IPS-18a (cell line): ENCODE measurements around the gene VASP.

Source experiments
- H3K27ac ChIP-seq: one replicate; pipeline ENCODE4 v1.5.1; 2013; ENCODE audit warnings: low read length
- H3K27me3 ChIP-seq: one replicate; pipeline ENCODE4 v1.6.1; 2013; ENCODE audit warnings: mild to moderate bottlenecking, low read length; ENCODE audit not compliant: control insufficient read depth, insufficient read depth
- H3K36me3 ChIP-seq: one replicate; pipeline ENCODE4 v1.6.1; 2013; ENCODE audit warnings: low read depth, low read length; ENCODE audit not compliant: control insufficient read depth
- H3K4me1 ChIP-seq: one replicate; pipeline ENCODE4 v1.6.1; 2013; ENCODE audit warnings: low read depth, low read length; ENCODE audit not compliant: control insufficient read depth
- H3K4me3 ChIP-seq: one replicate; pipeline ENCODE4 v1.5.1; 2013; ENCODE audit warnings: low read length
- H3K9ac ChIP-seq: one replicate; pipeline ENCODE4 v1.6.1; 2013; ENCODE audit warnings: mild to moderate bottlenecking, low read length, moderate library complexity
- H3K9me3 ChIP-seq: one replicate; pipeline ENCODE4 v1.6.1; 2013; ENCODE audit warnings: low read depth, low read length; ENCODE audit not compliant: control insufficient read depth

Gene VASP

GRCh38 chr19:45553464-45553863 is 46.2 kb downstream of the VASP start:
- Histone ChIP-seq H3K9ac (no peak overlapping the region), H3K4me1 (no peaks in the 10 kb centered on the region), H3K4me3 (no peak overlapping the region), H3K9me3 (no peaks in the 10 kb centered on the region), H3K27ac (no peak overlapping the region), H3K27me3 (no peaks in the 10 kb centered on the region), H3K36me3 (peaks cover 4% of the 10 kb centered on the region)

GRCh38 chr19:45554481-45554880 is 47.2 kb downstream of the VASP start:
- no peak overlapping the region for H3K27ac ChIP-seq
- H3K27me3 ChIP-seq, result no peaks in the 10 kb centered on the region
- H3K4me3 ChIP-seq, result no peak overlapping the region
- H3K9me3 ChIP-seq, result no peaks in the 10 kb centered on the region
- no peaks in the 10 kb centered on the region for H3K4me1 ChIP-seq
- H3K36me3 ChIP-seq, result peaks cover 4% of the 10 kb centered on the region
- no peak overlapping the region for H3K9ac ChIP-seq

GRCh38 chr19:45556835-45557234 is 49.6 kb downstream of the VASP start:
- Histone ChIP-seq H3K4me1 (no peaks in the 10 kb centered on the region), H3K9ac (no peak overlapping the region), H3K27ac (no peak overlapping the region), H3K4me3 (no peak overlapping the region), H3K9me3 (no peaks in the 10 kb centered on the region), H3K27me3 (no peaks in the 10 kb centered on the region), H3K36me3 (peaks cover 4% of the 10 kb centered on the region)

- H3K27me3 ChIP-seq, result no peaks in the 10 kb centered on the region
- no peak overlapping the region for H3K27ac ChIP-seq
- H3K9me3 ChIP-seq, result no peaks in the 10 kb centered on the region
- no peaks in the 10 kb centered on the region for H3K4me1 ChIP-seq
- H3K36me3 ChIP-seq, result no peaks in the 10 kb centered on the region
- H3K9ac ChIP-seq, result no peak overlapping the region
- H3K4me3 ChIP-seq, result no peak overlapping the region
Measured at GRCh38 chr19:45558399-45558878, 51.2 kb downstream of the VASP start.

GRCh38 chr19:45560038-45560437 is 52.8 kb downstream of the VASP start:
- Histone ChIP-seq H3K4me3 (no peak overlapping the region), H3K27me3 (no peaks in the 10 kb centered on the region), H3K4me1 (peaks cover 5% of the 10 kb centered on the region), H3K9me3 (no peaks in the 10 kb centered on the region), H3K9ac (no peak overlapping the region), H3K27ac (no peak overlapping the region), H3K36me3 (no peaks in the 10 kb centered on the region)

- H3K27ac ChIP-seq, result no peak overlapping the region
Measured at GRCh38 chr19:45560686-45561085, 53.4 kb downstream of the VASP start.

GRCh38 chr19:45564131-45564780 is 57.0 kb downstream of the VASP start:
- Histone ChIP-seq H3K4me3 (peak overlapping the region; percentile 1), H3K9me3 (no peaks in the 10 kb centered on the region), H3K27me3 (no peaks in the 10 kb centered on the region), H3K36me3 (no peaks in the 10 kb centered on the region), H3K27ac (no peak overlapping the region), H3K9ac (no peak overlapping the region), H3K4me1 (peaks cover 5% of the 10 kb centered on the region)

More at GRCh38 chr19:45560686-45561085, 53.4 kb downstream of the VASP start:
- Histone ChIP-seq H3K4me1 (peaks cover 5% of the 10 kb centered on the region), H3K27me3 (no peaks in the 10 kb centered on the region), H3K36me3 (no peaks in the 10 kb centered on the region), H3K4me3 (no peak overlapping the region), H3K9me3 (no peaks in the 10 kb centered on the region), H3K9ac (no peak overlapping the region)

- Histone ChIP-seq H3K27me3 (no peaks in the 10 kb centered on the region), H3K4me1 (peaks cover 5% of the 10 kb centered on the region), H3K27ac (no peak overlapping the region), H3K9ac (no peak overlapping the region), H3K9me3 (no peaks in the 10 kb centered on the region), H3K36me3 (no peaks in the 10 kb centered on the region), H3K4me3 (no peak overlapping the region)
Measured at GRCh38 chr19:45567609-45568008, 60.3 kb downstream of the VASP start.

GRCh38 chr19:45568732-45569131 is 61.5 kb downstream of the VASP start:
- Histone ChIP-seq H3K36me3 (no peaks in the 10 kb centered on the region), H3K27ac (no peak overlapping the region), H3K4me1 (peaks cover 5% of the 10 kb centered on the region), H3K9me3 (no peaks in the 10 kb centered on the region), H3K9ac (no peak overlapping the region), H3K27me3 (no peaks in the 10 kb centered on the region), H3K4me3 (no peak overlapping the region)

GRCh38 chr19:45569619-45570421 is 62.5 kb downstream of the VASP start:
- no peak overlapping the region for H3K9ac ChIP-seq
- no peak overlapping the region for H3K4me3 ChIP-seq
- H3K27ac ChIP-seq, result no peak overlapping the region
- no peaks in the 10 kb centered on the region for H3K27me3 ChIP-seq
- H3K36me3 ChIP-seq, result no peaks in the 10 kb centered on the region
- no peaks in the 10 kb centered on the region for H3K4me1 ChIP-seq
- H3K9me3 ChIP-seq, result no peaks in the 10 kb centered on the region

GRCh38 chr19:45571457-45572220 is 64.4 kb downstream of the VASP start:
- no peaks in the 10 kb centered on the region for H3K36me3 ChIP-seq
- no peak overlapping the region for H3K9ac ChIP-seq
- no peak overlapping the region for H3K27ac ChIP-seq
- peaks cover under 1% of the 10 kb centered on the region for H3K4me1 ChIP-seq
- H3K9me3 ChIP-seq, result no peaks in the 10 kb centered on the region
- H3K27me3 ChIP-seq, result no peaks in the 10 kb centered on the region
- H3K4me3 ChIP-seq, result no peak overlapping the region
